Spinal cord (tissue), 10 donors: ENCODE measurements around the gene SSR1. TPM values are rescaled to one million over a fixed set of nuclear protein-coding genes. Genes with fewer than 3 reads are reported as not detected.

Experiments used
- DNase-seq, 6 donors: peaks; one replicate each; pipeline versions ENCODE4 v3.0.0 to v3.0.0-alpha.2; 2013 to 2015; ENCODE audit warnings: low spot score in 6 of 6, low read depth in 4 of 6
- H3K27ac ChIP-seq: one replicate; pipeline ENCODE4 v1.5.1; 2013; ENCODE audit warnings: low read depth, low read length, control low read depth
- H3K27me3 ChIP-seq: one replicate; pipeline ENCODE4 v1.6.1; 2013; ENCODE audit warnings: low read length; ENCODE audit not compliant: control insufficient read depth, insufficient read depth
- H3K36me3 ChIP-seq: one replicate; pipeline ENCODE4 v1.6.1; 2013; ENCODE audit warnings: low read length; ENCODE audit not compliant: control insufficient read depth, insufficient read depth
- H3K4me1 ChIP-seq: one replicate; pipeline ENCODE4 v1.6.1; 2013; ENCODE audit warnings: low read length; ENCODE audit not compliant: control insufficient read depth, insufficient read depth
- H3K4me3 ChIP-seq: one replicate; pipeline ENCODE4 v1.5.1; 2013; ENCODE audit warnings: low read depth, low read length, control low read depth
- H3K9me3 ChIP-seq: one replicate; pipeline ENCODE4 v1.6.1; 2013; ENCODE audit warnings: low read length; ENCODE audit not compliant: control insufficient read depth, insufficient read depth
- WGBS: methylation state at CpG from one replicate; pipeline ENCODE4 v1.1.5; 2013; ENCODE audit warnings: missing lambda C conversion rate; ENCODE audit not compliant: insufficient coverage; 5-methylcytosine and 5-hydroxymethylcytosine counted together
- polyA plus RNA-seq, 2 donors: library from polyadenylated mRNA; unstranded; fragments of 120-200 nt; gene quantifications; one replicate each; pipeline ENCODE4 v1.2.1, GENCODE V29; 2013; ENCODE audit not compliant: insufficient read length in 2 of 2
- total RNA-seq, 2 donors: library from RNA; depleted of rRNA in 1 of 2; stranded (reverse); fragments of 120-200 nt in 1 of 2; fragments of >200 nt in 1 of 2; gene quantifications; one replicate each; pipeline versions ENCODE4 v1.2.3 to v1.2.4, GENCODE V29; 2013 to 2014
- donor health status: healthy.

The SSR1 gene
- total and polyA plus RNA-seq, 4 donors, result 74.3 to 142 (median 82.1) TPM

DNA sequence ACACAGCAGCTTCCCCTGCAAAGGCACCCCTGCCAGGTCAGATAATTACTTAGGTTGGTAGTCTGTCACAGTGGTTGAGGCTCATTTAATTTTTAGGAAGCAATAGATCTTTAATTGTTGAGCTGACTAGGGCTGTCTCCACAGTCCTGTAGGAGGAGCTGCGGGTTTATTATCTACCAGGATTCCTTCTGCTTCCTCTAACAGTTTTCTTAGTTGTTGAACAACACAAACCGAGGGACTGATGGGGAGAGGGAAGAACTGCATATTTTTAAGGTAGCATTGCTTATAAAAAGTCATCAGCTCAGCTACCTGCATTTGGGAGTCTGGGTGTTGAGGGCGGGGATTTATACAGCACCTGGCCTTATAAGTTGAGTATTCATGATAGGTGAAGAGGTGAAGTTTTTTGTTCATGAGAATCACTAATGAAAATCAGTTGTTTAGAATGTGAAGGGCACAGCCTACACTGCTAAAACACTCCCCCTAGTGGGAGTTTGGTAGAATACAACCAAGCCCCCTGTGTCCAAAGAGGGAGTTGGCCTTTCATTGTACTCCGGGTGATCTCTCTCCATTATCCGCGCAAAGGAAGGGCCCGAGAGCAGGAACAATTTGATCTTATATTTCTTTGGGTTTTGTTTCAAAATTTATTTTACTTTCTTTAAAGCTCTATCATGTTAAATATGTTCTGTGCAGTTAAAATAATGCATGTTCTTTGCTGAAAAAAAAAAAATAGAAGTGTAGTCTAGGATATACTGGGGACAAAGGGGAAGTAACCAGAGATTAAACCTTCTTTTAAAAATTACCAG is 69.6 kb downstream of the SSR1 start:
- Histone ChIP-seq H3K27me3 (no peaks in the 10 kb centered on the region), H3K4me1 (peaks cover 12% of the 10 kb centered on the region), H3K36me3 (peaks cover 25% of the 10 kb centered on the region), H3K27ac (peak overlapping the region; percentile 57), H3K4me3 (no peak overlapping the region), H3K9me3 (no peaks in the 10 kb centered on the region)
- peak in 4 of 6 donors; percentile 67 to 91 (median 78) for DNase-seq
- WGBS, result 7% methylated on average over 2 of the region's 7 CpGs

DNA sequence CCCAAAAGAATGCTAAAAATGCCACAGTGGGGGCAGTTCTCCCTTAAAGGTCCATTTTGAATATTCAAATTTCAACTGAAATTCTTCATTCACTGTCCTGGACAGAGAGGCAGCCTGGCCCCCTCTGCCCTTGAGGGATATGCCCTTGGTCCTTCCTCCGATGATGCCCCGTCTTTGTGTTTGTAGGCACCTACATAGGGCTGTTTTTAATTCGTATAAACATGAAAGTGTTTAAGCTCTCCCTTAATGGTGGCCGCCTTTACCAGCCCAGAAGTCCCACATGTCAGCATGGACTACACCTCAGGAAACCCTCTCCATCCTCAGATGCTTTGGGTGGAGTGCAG is 70.2 kb downstream of the SSR1 start:
- Histone ChIP-seq H3K4me3 (no peak overlapping the region), H3K27me3 (no peaks in the 10 kb centered on the region), H3K36me3 (peaks cover 19% of the 10 kb centered on the region), H3K27ac (peak overlapping the region; percentile 57), H3K4me1 (peaks cover 12% of the 10 kb centered on the region), H3K9me3 (no peaks in the 10 kb centered on the region)
- no peak for DNase-seq
- WGBS, result no CpG with 5 or more reads among the region's 4 CpGs

DNA sequence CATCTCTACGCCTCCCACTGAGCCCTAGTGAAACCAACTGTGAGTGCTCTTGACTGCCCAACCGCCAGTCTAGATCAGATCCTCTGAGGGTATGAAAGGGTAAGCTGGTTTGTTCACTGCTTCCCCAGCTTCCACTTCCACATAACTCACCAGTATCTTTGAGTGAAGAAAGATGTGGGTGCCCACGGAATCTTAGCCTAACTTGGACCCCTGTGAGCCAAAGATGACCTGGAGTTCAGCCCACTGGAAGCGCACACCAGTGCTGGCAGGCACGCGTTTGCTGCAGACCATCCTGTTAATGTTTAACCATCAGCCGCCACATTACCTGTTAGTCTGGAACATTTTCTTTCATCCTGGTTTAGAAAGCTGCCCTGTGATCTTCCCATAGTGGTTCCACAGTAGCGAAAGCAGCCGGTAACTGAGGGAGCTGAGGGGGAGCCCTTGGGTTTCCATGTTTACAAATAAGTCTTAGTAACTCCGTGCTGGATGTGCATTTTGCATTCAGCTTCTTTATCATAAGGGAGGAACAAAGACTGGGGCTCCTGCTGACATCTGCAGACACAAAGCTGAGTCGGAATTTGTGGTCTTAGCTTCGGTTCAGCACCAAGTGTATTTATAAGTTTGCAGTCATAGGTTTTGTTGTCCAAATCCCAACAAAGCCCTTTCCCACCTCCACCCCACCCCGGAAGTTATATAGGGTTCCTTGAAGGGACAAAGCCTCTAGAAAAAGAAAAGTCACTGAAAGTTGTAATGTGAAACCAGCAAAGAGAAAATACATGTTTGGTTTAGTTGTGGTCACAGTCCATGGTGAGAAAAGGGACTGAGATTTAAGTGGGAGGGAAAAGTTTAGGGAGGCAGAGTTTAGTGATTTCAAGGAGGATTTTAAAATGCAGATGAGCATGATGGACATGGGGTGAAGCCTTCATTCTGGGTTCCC is 71.0 kb downstream of the SSR1 start:
- peak in 2 of 6 donors; percentile 25 to 47 for DNase-seq
- no peak overlapping the region for H3K4me3 ChIP-seq
- no peaks in the 10 kb centered on the region for H3K27me3 ChIP-seq
- H3K27ac ChIP-seq, result peak overlapping the region; percentile 47
- 63% methylated on average over 9 of the region's 13 CpGs for WGBS
- peaks cover 11% of the 10 kb centered on the region for H3K36me3 ChIP-seq
- peaks cover 12% of the 10 kb centered on the region for H3K4me1 ChIP-seq
- no peaks in the 10 kb centered on the region for H3K9me3 ChIP-seq

DNA sequence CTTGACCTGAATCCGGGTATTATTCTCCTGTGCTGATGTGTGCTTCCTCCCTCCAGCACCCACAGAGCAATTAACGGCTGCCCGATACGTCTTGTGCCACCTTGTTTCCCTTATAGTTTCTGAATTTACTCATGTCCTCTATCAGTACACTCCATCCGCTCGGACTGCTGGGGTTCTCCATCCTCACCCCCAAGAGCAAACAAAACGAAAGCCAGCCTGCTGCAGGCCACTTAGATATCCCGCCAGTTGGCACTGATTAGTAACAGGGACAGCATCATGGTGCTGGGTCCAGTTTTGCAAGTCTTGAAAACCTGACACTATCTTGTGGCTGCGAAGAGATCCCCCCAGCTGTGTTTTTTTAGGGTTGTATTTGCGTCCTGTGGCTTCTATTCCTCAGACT is 71.8 kb downstream of the SSR1 start:
- H3K27me3 ChIP-seq, result no peaks in the 10 kb centered on the region
- no peaks in the 10 kb centered on the region for H3K9me3 ChIP-seq
- 89% methylated on average over 10 of the region's 10 CpGs for WGBS
- H3K4me1 ChIP-seq, result peaks cover 12% of the 10 kb centered on the region
- H3K36me3 ChIP-seq, result peaks cover 3% of the 10 kb centered on the region
- no peak overlapping the region for H3K27ac ChIP-seq
- no peak overlapping the region for H3K4me3 ChIP-seq
- no peak for DNase-seq

DNA sequence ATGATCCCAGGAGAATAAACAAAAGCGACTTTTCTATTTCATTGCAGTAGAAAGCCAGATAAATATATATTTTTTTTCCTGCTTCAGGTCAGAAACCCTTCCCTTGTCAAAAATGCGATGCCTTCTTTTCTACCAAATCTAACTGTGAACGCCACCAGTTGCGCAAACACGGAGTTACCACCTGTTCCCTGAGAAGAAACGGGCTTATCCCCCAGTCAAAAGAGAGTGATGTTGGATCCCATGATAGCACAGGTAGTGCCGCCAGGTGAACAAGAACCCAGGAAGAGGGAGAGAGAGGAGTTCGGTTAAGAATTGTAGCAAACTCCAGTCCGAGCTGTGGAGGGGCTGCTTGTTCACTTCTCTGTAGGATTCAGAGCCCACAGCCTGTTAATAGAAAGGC is 72.6 kb downstream of the SSR1 start:
- no peaks in the 10 kb centered on the region for H3K9me3 ChIP-seq
- peaks cover 12% of the 10 kb centered on the region for H3K4me1 ChIP-seq
- H3K36me3 ChIP-seq, result peaks cover 5% of the 10 kb centered on the region
- H3K27ac ChIP-seq, result no peak overlapping the region
- no peak overlapping the region for H3K4me3 ChIP-seq
- 95% methylated on average over 4 of the region's 9 CpGs for WGBS
- no peaks in the 10 kb centered on the region for H3K27me3 ChIP-seq
- DNase-seq, result no peak

DNA sequence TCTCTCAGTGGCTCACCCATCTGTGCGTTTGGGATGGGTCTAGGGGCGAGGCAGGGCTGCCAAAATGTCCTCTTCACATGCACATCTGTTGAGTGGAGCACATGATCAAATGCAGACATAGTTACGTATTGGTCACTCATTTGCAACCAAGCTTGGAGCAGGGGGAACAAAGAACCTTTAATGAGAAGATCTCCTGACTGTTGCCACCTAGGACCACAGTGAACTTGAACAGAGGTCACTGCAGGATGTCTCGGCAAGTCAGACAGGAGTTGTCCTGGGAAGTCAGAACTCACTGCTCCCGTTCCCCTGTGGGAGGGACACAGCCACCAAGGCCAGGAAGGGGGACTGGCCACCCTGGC is 73.4 kb downstream of the SSR1 start:
- Histone ChIP-seq H3K36me3 (peaks cover 5% of the 10 kb centered on the region), H3K27me3 (no peaks in the 10 kb centered on the region), H3K4me3 (no peak overlapping the region), H3K4me1 (peaks cover 12% of the 10 kb centered on the region), H3K9me3 (no peaks in the 10 kb centered on the region), H3K27ac (no peak overlapping the region)
- DNase-seq, result no peak
- WGBS, result 78% methylated on average over 5 of the region's 5 CpGs

DNA sequence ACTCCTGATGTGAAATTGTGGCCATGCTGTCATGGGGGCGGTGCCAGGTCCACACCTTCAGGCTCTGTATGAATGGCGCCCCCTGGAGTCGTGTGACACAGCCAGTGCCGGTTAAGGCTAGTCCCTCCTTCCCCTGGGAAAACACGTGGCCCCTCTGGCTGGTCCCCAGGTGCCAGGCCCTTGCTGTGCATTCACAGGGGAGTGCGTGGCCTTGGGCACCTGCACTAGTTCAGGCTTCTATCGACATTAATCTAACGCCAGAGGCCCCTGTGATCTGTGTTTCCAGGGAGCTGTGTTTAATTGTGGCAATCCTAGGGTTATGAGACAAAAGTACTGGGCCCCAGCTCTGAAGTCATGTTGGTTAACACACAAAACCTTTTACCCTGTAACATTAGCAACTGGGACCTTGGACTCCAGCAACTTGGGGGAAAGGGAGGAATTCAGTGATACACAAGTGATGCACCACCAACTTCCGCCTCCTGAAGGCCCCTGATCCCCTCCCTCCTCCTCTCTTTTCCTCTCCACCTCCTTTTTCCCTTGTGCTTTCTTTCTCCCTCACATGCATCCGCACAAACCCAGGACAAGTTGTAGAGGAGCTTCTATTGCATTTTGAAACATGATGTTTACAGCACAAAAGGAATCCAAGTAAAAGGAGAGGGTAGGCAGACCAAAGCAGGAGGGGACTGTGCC is 74.0 kb downstream of the SSR1 start:
- Histone ChIP-seq H3K9me3 (no peaks in the 10 kb centered on the region), H3K4me3 (no peak overlapping the region), H3K27me3 (no peaks in the 10 kb centered on the region), H3K36me3 (peaks cover 5% of the 10 kb centered on the region), H3K4me1 (peaks cover 12% of the 10 kb centered on the region), H3K27ac (no peak overlapping the region)
- WGBS, result 33% methylated on average over 7 of the region's 10 CpGs
- DNase-seq, result peak in 2 of 6 donors; percentile 62 to 77

DNA sequence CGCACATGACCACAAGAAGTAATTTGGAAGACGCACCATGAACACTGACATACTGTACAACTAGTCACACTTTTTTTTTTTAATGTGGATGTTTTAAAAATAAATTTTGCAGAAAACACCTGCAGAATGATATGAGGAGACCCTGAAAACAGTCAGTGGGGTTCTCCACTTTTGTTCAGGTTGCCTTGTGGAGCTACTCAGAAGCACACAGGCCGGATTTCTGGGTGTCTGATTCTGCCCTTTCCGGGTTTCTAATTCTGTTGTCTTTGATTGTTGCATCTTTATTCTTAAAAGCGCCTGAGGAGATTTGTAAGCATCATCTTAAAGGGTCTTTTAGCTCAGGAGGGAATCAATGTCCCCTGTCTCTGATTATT is 74.5 kb downstream of the SSR1 start:
- Histone ChIP-seq H3K4me1 (peaks cover 12% of the 10 kb centered on the region), H3K27ac (no peak overlapping the region), H3K9me3 (no peaks in the 10 kb centered on the region), H3K27me3 (no peaks in the 10 kb centered on the region), H3K4me3 (no peak overlapping the region), H3K36me3 (peaks cover 5% of the 10 kb centered on the region)
- WGBS, result 91% methylated on average over 2 of the region's 5 CpGs
- no peak for DNase-seq

DNA sequence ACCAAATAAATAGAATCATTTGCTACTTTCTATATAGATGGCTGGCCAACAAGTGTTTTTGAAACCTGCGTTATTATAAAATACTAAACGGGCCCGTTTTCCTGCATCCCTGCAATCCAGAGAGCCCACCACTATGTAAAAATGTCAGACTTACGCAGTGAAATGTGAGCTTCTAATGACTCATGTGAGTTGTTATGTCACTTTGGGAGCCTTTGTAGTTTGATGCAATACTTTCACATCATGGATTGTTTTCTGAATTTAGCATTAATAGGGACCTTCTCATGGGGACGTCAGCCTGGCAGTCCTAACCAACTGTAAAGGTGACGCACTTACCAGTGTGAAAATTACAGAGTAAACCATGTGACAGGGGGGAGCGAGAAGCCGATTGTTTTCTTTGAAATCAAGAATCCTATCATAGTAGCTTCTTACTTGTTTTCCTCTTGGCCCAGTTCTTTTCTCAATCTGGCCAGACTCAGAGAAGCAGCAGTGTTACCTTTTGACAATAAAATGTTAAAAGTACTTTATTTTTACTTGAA is 75.3 kb downstream of the SSR1 start:
- Histone ChIP-seq H3K9me3 (no peaks in the 10 kb centered on the region), H3K4me3 (no peak overlapping the region), H3K27me3 (no peaks in the 10 kb centered on the region), H3K36me3 (peaks cover 5% of the 10 kb centered on the region), H3K27ac (no peak overlapping the region), H3K4me1 (peaks cover 8% of the 10 kb centered on the region)
- WGBS, result 86% methylated on average over 3 of the region's 8 CpGs
- no peak for DNase-seq
